ENCODE data around the gene GPR37L1. TPM values are rescaled to one million over a fixed set of nuclear protein-coding genes. Genes with fewer than 3 reads are reported as not detected.

The GPR37L1 gene
- total and polyA plus RNA-seq, 10 of the 15 experiments (the other 5 are each of a cell fraction or from before 2014, with no cell fraction given): under 0.01 to 0.08 (median 0.02) TPM; not detected in 5

- TF ChIP-seq, protein P1, sequence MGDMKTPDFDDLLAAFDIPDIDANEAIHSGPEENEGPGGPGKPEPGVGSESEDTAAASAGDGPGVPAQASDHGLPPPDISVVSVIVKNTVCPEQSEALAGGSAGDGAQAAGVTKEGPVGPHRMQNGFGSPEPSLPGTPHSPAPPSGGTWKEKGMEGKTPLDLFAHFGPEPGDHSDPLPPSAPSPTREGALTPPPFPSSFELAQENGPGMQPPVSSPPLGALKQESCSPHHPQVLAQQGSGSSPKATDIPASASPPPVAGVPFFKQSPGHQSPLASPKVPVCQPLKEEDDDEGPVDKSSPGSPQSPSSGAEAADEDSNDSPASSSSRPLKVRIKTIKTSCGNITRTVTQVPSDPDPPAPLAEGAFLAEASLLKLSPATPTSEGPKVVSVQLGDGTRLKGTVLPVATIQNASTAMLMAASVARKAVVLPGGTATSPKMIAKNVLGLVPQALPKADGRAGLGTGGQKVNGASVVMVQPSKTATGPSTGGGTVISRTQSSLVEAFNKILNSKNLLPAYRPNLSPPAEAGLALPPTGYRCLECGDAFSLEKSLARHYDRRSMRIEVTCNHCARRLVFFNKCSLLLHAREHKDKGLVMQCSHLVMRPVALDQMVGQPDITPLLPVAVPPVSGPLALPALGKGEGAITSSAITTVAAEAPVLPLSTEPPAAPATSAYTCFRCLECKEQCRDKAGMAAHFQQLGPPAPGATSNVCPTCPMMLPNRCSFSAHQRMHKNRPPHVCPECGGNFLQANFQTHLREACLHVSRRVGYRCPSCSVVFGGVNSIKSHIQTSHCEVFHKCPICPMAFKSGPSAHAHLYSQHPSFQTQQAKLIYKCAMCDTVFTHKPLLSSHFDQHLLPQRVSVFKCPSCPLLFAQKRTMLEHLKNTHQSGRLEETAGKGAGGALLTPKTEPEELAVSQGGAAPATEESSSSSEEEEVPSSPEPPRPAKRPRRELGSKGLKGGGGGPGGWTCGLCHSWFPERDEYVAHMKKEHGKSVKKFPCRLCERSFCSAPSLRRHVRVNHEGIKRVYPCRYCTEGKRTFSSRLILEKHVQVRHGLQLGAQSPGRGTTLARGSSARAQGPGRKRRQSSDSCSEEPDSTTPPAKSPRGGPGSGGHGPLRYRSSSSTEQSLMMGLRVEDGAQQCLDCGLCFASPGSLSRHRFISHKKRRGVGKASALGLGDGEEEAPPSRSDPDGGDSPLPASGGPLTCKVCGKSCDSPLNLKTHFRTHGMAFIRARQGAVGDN (IDR thresholded peaks at IDR 0.05): 0 out of 2 replicates have a peak, but pooled peaks have one; percentile 12
- TF ChIP-seq SMAD5 (IDR thresholded peaks at IDR 0.05; ENCODE audit: low read depth) (no peak), NFIC (IDR thresholded peaks at IDR 0.05; ENCODE audit: low read depth, low read length) (no peak), SUPT20H (IDR thresholded peaks at IDR 0.05; ENCODE audit: borderline replicate concordance, control insufficient read depth, low read depth, low read length) (no peak), MTA3 (IDR thresholded peaks at IDR 0.05; ENCODE audit: borderline replicate concordance, low read length) (no peak)
Observed at GRCh38 chr1:202165267-202165941, 42.7 kb downstream of the GPR37L1 start (continued).
